Caco-2 (cell line): ENCODE data around the gene THBS2. TPM values are rescaled to one million over a fixed set of nuclear protein-coding genes. Genes with fewer than 3 reads are reported as not detected.

Experiments used
- BruUV-seq: library from RNA; stranded (reverse); fragments of 400-500 nt; replicated peaks from 2 replicates; lab custom pipeline; 2021; lab: Mats Ljungman, UMichigan
- CTCF ChIA-PET: fragments of 300-600 bp; sonication (Branson Sonifier 250); formaldehyde crosslinking; loops from one replicate; lab custom pipeline; 2022; ENCODE audit warnings: antibody characterized with exemption; lab: Charles Lee
- POLR2A ChIA-PET: fragments of 300-600 bp; sonication (Branson Sonifier 250); formaldehyde crosslinking; loops from one replicate; lab custom pipeline; 2022; ENCODE audit warnings: antibody characterized with exemption; lab: Charles Lee
- DNase-seq, 2 experiments: peaks; one replicate each; pipeline versions ENCODE4 v3.0.0 to v3.0.0-alpha.2; 2020 to 2022
- H3K27me3 ChIP-seq: replicated peaks from 2 replicates; pipeline ENCODE4 v1.6.0; 2011; ENCODE audit warnings: low read length; ENCODE audit not compliant: control insufficient read depth, insufficient read depth
- H3K36me3 ChIP-seq: 2 replicates; pipeline ENCODE4 v1.5.1; 2011; ENCODE audit warnings: low read length; ENCODE audit not compliant: control insufficient read depth, insufficient read depth
- H3K4me1 ChIP-seq: fragments of 250-450 bp; sonication (Bioruptor Pico); 2 replicates; pipeline ENCODE4 v1.5.1; 2020; ENCODE audit warnings: mild to moderate bottlenecking
- H3K4me3 ChIP-seq: 2 replicates; pipeline ENCODE4 v1.5.1; 2011; ENCODE audit warnings: low read depth, mild to moderate bottlenecking, control low read depth, low read length
- H3K9me3 ChIP-seq: fragments of 250-450 bp; sonication (Bioruptor Pico); 2 replicates; pipeline ENCODE4 v1.5.1; 2020; ENCODE audit warnings: mild to moderate bottlenecking, moderate library complexity
- H3K27ac Mint-ChIP-seq: one replicate; pipeline ENCODE4 v1.8.0; 2022; ENCODE audit warnings: mixed read lengths; ENCODE audit not compliant: unreplicated experiment
- H3K27me3 Mint-ChIP-seq: one replicate; pipeline ENCODE4 v1.8.0; 2022; ENCODE audit warnings: mixed read lengths; ENCODE audit not compliant: insufficient read depth, unreplicated experiment
- H3K36me3 Mint-ChIP-seq: one replicate; pipeline ENCODE4 v1.8.0; 2022; ENCODE audit warnings: mild to moderate bottlenecking, mixed read lengths; ENCODE audit not compliant: insufficient read depth, unreplicated experiment
- H3K4me1 Mint-ChIP-seq: one replicate; pipeline ENCODE4 v1.8.0; 2022; ENCODE audit warnings: low read depth, mixed read lengths; ENCODE audit not compliant: unreplicated experiment
- H3K4me3 Mint-ChIP-seq: one replicate; pipeline ENCODE4 v1.8.0; 2022; ENCODE audit warnings: mild to moderate bottlenecking, moderate library complexity, mixed read lengths; ENCODE audit not compliant: unreplicated experiment
- H3K9me3 Mint-ChIP-seq: one replicate; pipeline ENCODE4 v1.8.0; 2022; ENCODE audit warnings: mixed read lengths; ENCODE audit not compliant: unreplicated experiment
- intact Hi-C: fragments of 100-400 bp; cut with micrococcal nuclease; formaldehyde crosslinking; loops from one replicate; pipeline ENCODE4 v1.10.0; 2022; ENCODE audit not compliant: unreplicated experiment
- total RNA-seq: library from RNA; stranded (reverse); gene quantifications from 2 replicates; pipeline ENCODE4 v1.2.3, GENCODE V29; 2022
- TF ChIP-seq, protein P1 (sequence below), 2 experiments: fragments of 200-600 bp in 1 of 2; IDR thresholded peaks; 1 replicate in 1 of 2; 2 replicates in 1 of 2; pipeline versions ENCODE4 v1.5.1 to v1.8.0; 2011 to 2022; ENCODE audit warnings: antibody characterized with exemption in 1 of 2, control low read depth in 1 of 2, inconsistent platforms in 1 of 2, low read depth in 1 of 2, low read length in 1 of 2, mild to moderate bottlenecking in 1 of 2, moderate library complexity in 1 of 2; ENCODE audit not compliant: insufficient read depth in 1 of 2, severe bottlenecking in 1 of 2, unreplicated experiment in 1 of 2

Gene THBS2
- total RNA-seq, 1 experiment from 2014 or later, result 0.07 TPM

DNA sequence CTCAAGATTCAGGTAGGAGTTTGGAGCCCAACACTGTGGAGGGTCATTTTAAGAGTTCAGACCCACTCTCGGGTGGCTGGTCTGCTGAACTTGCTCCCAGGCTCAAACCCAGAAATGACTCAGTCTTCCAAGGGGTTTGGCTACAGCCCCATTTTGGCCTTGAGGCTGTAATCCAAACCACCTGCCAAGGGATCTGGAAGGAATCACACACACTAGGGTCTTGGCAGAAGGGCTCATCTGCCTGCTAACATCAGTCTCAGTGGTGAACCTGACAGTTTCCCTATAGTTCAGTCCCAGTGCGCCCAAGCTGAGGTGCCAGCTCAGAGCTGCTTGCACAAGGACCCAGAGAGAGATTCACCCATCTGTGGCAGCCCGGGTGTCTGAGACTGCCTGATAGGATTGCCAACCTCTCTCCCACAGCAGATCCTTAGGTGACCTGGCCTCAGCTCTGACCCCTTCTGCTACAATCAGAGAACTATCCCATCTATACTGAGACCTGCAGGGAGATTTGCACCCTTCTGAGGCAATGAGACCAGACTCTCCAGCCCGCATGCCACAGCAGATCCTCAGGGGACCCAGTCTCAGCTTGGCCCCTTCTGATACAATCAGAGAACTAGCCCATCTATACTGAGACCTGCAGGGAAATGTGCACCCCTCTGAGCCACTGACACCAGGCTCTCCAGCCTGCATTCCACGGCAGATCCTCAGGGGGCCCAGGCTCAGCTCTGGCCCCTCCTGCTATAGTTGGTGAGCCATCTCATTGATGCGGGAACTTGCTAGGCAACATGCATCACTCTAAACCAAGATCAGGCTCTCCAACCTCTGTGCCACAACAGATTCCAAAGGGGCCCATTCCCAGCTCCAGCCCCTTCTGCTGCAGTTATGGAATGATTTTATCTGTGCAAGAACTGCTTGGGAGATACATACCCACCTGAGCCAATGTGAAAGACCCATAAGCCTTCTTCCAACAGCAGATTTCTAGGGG is 48.2 kb downstream of the THBS2 start:
- TF ChIP-seq, protein P1, sequence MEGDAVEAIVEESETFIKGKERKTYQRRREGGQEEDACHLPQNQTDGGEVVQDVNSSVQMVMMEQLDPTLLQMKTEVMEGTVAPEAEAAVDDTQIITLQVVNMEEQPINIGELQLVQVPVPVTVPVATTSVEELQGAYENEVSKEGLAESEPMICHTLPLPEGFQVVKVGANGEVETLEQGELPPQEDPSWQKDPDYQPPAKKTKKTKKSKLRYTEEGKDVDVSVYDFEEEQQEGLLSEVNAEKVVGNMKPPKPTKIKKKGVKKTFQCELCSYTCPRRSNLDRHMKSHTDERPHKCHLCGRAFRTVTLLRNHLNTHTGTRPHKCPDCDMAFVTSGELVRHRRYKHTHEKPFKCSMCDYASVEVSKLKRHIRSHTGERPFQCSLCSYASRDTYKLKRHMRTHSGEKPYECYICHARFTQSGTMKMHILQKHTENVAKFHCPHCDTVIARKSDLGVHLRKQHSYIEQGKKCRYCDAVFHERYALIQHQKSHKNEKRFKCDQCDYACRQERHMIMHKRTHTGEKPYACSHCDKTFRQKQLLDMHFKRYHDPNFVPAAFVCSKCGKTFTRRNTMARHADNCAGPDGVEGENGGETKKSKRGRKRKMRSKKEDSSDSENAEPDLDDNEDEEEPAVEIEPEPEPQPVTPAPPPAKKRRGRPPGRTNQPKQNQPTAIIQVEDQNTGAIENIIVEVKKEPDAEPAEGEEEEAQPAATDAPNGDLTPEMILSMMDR (IDR thresholded peaks at IDR 0.05; ENCODE audit: insufficient read depth in 1 of 2, low read depth in 1 of 2, low read length in 1 of 2, severe bottlenecking in 1 of 2, unreplicated experiment in 1 of 2), result no peak
- Mint-ChIP-seq H3K4me1 (no peaks in the 10 kb centered on the region), H3K36me3 (no peaks in the 10 kb centered on the region), H3K4me3 (no peak overlapping the region), H3K9me3 (peaks cover 25% of the 10 kb centered on the region), H3K27me3 (peaks cover 14% of the 10 kb centered on the region), H3K27ac (no peak overlapping the region)
- peaks cover 8% of the 10 kb centered on the region for H3K9me3 ChIP-seq
- H3K4me3 ChIP-seq, result no peak overlapping the region
- H3K4me1 ChIP-seq, result no peaks in the 10 kb centered on the region
- no TSS peak for BruUV-seq
- CTCF ChIA-PET, result no interaction called here
- H3K27me3 ChIP-seq, result no peaks in the 10 kb centered on the region
- POLR2A ChIA-PET, result no interaction called here
- H3K36me3 ChIP-seq, result no peaks in the 10 kb centered on the region
- DNase-seq, result no peak
- intact Hi-C loops, result no loop called here

DNA sequence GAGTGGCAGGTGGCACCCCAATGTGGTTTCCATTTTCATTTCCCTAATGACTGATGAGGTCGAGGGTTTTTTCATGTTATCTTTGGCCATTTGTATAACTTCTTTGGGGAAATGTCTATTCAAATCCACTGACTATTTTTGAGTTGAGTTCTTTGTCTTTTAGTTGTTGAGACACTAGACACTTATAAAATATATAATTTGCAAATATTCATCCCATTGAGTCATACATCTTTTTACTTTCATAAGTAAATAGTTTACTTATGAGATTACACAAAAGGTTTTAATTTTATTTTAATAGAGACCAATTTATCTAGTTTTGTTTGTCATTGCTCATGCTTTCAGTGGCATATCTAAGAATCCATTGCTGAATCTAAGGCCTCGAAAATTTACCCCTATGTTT is 49.5 kb downstream of the THBS2 start:
- H3K27me3 ChIP-seq, result no peaks in the 10 kb centered on the region
- Mint-ChIP-seq H3K27me3 (peaks cover 11% of the 10 kb centered on the region), H3K36me3 (no peaks in the 10 kb centered on the region), H3K4me3 (no peak overlapping the region), H3K27ac (no peak overlapping the region), H3K9me3 (peaks cover 25% of the 10 kb centered on the region), H3K4me1 (no peaks in the 10 kb centered on the region)
- H3K4me3 ChIP-seq, result no peak overlapping the region
- no TSS peak for BruUV-seq
- TF ChIP-seq, protein P1 (IDR thresholded peaks at IDR 0.05; ENCODE audit: insufficient read depth in 1 of 2, low read depth in 1 of 2, low read length in 1 of 2, severe bottlenecking in 1 of 2, unreplicated experiment in 1 of 2), result no peak
- intact Hi-C loops, result no loop called here
- ChIA-PET CTCF (no interaction called here), POLR2A (no interaction called here)
- H3K9me3 ChIP-seq, result peaks cover 8% of the 10 kb centered on the region
- no peaks in the 10 kb centered on the region for H3K4me1 ChIP-seq
- DNase-seq, result no peak
- H3K36me3 ChIP-seq, result no peaks in the 10 kb centered on the region

DNA sequence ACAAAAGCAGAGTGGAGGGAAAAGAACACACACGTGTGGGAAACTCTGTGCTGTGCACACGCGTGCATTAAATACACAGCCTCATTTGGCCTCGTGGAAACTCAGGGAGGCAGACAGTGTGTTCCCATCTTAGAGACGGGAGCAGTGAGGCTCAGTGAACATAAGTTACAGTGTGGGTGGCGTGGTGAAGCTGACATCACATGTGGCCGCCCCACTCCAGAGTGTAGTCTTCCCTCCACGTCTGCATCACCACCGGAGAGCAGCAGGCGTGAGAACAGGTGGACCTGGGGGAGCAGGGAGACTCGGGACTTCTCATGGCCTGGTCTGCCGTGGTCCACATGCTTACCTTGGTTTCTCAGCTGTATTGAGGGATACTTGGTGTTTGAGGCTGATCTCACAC is 51.7 kb downstream of the THBS2 start:
- Mint-ChIP-seq H3K27ac (no peak overlapping the region), H3K36me3 (no peaks in the 10 kb centered on the region), H3K4me3 (no peak overlapping the region), H3K27me3 (peaks cover 3% of the 10 kb centered on the region), H3K4me1 (no peaks in the 10 kb centered on the region), H3K9me3 (peaks cover 8% of the 10 kb centered on the region)
- Histone ChIP-seq H3K9me3 (no peaks in the 10 kb centered on the region), H3K4me1 (no peaks in the 10 kb centered on the region), H3K4me3 (no peak overlapping the region), H3K36me3 (no peaks in the 10 kb centered on the region), H3K27me3 (no peaks in the 10 kb centered on the region)
- intact Hi-C loops, result no loop called here
- TF ChIP-seq, protein P1 (IDR thresholded peaks at IDR 0.05; ENCODE audit: insufficient read depth in 1 of 2, low read depth in 1 of 2, low read length in 1 of 2, severe bottlenecking in 1 of 2, unreplicated experiment in 1 of 2), result no peak
- ChIA-PET POLR2A (no interaction called here), CTCF (no interaction called here)
- BruUV-seq, result no TSS peak
- DNase-seq, result no peak
